GM21360 (cell line): ENCODE measurements around the gene TRABD2A.

Experiments used
- ATAC-seq: cut with Tn5 transposase; IDR thresholded peaks from one replicate; pipeline ENCODE4 v1.9.1; 2021; ENCODE audit warnings: mild to moderate bottlenecking, moderate library complexity; ENCODE audit not compliant: unreplicated experiment

The TRABD2A gene

GRCh38 chr2:84823229-84823628 is 57.7 kb downstream of the TRABD2A start:
- ATAC-seq: no peak

GRCh38 chr2:84821806-84822205 is 59.1 kb downstream of the TRABD2A start:
- ATAC-seq: no peak

GRCh38 chr2:84817239-84817655 is 63.6 kb downstream of the TRABD2A start:
- ATAC-seq: peak; percentile 92

GRCh38 chr2:84816426-84817026 is 64.4 kb downstream of the TRABD2A start:
- ATAC-seq: peak; percentile 74

- no peak for ATAC-seq
These were observed 65.7 kb downstream of the TRABD2A start for GRCh38 chr2:84815146-84815545.

- ATAC-seq: no peak
These were observed 68.9 kb downstream of the TRABD2A start for GRCh38 chr2:84811839-84812431.

GRCh38 chr2:84808279-84808678 is 72.6 kb downstream of the TRABD2A start:
- no peak for ATAC-seq

GRCh38 chr2:84807063-84807485 is 73.8 kb downstream of the TRABD2A start:
- no peak for ATAC-seq

GRCh38 chr2:84805250-84805958 is 75.5 kb downstream of the TRABD2A start:
- no peak for ATAC-seq

- no peak for ATAC-seq
These were observed 79.1 kb downstream of the TRABD2A start for GRCh38 chr2:84801811-84802210.

GRCh38 chr2:84800194-84800805 is 80.6 kb downstream of the TRABD2A start:
- peak; percentile 88 for ATAC-seq

- ATAC-seq: no peak
These were observed 81.1 kb downstream of the TRABD2A start for GRCh38 chr2:84799772-84800171.

GRCh38 chr2:84797271-84797670 is 83.6 kb downstream of the TRABD2A start:
- no peak for ATAC-seq

GRCh38 chr2:84796798-84797197 is 84.1 kb downstream of the TRABD2A start:
- ATAC-seq: no peak

- no peak for ATAC-seq
These were observed 87.2 kb downstream of the TRABD2A start for GRCh38 chr2:84793641-84794040.

- ATAC-seq: no peak
These were observed 87.9 kb downstream of the TRABD2A start for GRCh38 chr2:84792856-84793522.

- no peak for ATAC-seq
These were observed 92.4 kb downstream of the TRABD2A start for GRCh38 chr2:84788498-84788897.

GRCh38 chr2:84788027-84788426 is 92.9 kb downstream of the TRABD2A start:
- ATAC-seq: no peak

- ATAC-seq: no peak
These were observed 94.3 kb downstream of the TRABD2A start for GRCh38 chr2:84786601-84787000.

- no peak for ATAC-seq
These were observed 94.9 kb downstream of the TRABD2A start for GRCh38 chr2:84785950-84786349.

GRCh38 chr2:84782717-84783442 is 98.0 kb downstream of the TRABD2A start:
- no peak for ATAC-seq
